HEK293T (cell line): ENCODE results near the gene KRTCAP2.

Experiments
- CTCF ChIA-PET: fragments of 350-600 bp; formaldehyde crosslinking; extraction: SDS; loops from one replicate; lab custom pipeline; 2021; ENCODE audit warnings: antibody characterized with exemption, inconsistent platforms; lab: Yijun Ruan, JAX
- POLR2A ChIA-PET: fragments of 350-600 bp; formaldehyde crosslinking; extraction: SDS; loops from one replicate; lab custom pipeline; 2020; ENCODE audit warnings: antibody characterized with exemption, inconsistent platforms; lab: Yijun Ruan, JAX
- DNase-seq: peaks from one replicate; pipeline ENCODE4 v3.0.0; 2012; ENCODE audit warnings: mixed read lengths; ENCODE audit errors: extremely low spot score
- ARNT ChIP-seq: fragments of 450-650 bp; IDR thresholded peaks from 2 replicates; pipeline ENCODE4 v1.6.1; 2017; ENCODE audit warnings: mild to moderate bottlenecking
- BHLHE40 ChIP-seq: fragments of 450-650 bp; IDR thresholded peaks from 2 replicates; pipeline ENCODE4 v1.6.1; 2016; ENCODE audit warnings: mild to moderate bottlenecking, moderate library complexity, borderline replicate concordance
- CTBP1 ChIP-seq: fragments of 450-650 bp; IDR thresholded peaks from 2 replicates; pipeline ENCODE4 v1.6.1; 2016; ENCODE audit warnings: borderline replicate concordance
- ELF4 ChIP-seq: fragments of 450-650 bp; IDR thresholded peaks from 2 replicates; pipeline ENCODE4 v1.6.1; 2017; ENCODE audit warnings: antibody characterized with exemption
- FOXA1 ChIP-seq: fragments of 450-650 bp; IDR thresholded peaks from 2 replicates; pipeline ENCODE4 v1.6.1; 2016; ENCODE audit warnings: mild to moderate bottlenecking
- FOXK2 ChIP-seq: fragments of 450-650 bp; IDR thresholded peaks from 2 replicates; pipeline ENCODE4 v1.6.1; 2016; ENCODE audit warnings: mild to moderate bottlenecking
- FOXM1 ChIP-seq: fragments of 450-650 bp; IDR thresholded peaks from 2 replicates; pipeline ENCODE4 v1.6.1; 2017; ENCODE audit warnings: mild to moderate bottlenecking, borderline replicate concordance
- HDGF ChIP-seq: fragments of 450-650 bp; IDR thresholded peaks from 2 replicates; pipeline ENCODE4 v1.6.1; 2017; ENCODE audit warnings: antibody characterized with exemption, borderline replicate concordance
- L3MBTL2 ChIP-seq: fragments of 450-650 bp; conservative IDR thresholded peaks from 2 replicates; pipeline ENCODE4 v1.6.1; 2016; ENCODE audit warnings: mild to moderate bottlenecking
- LEF1 ChIP-seq: fragments of 450-650 bp; IDR thresholded peaks from 2 replicates; pipeline ENCODE4 v1.6.1; 2017; ENCODE audit warnings: mild to moderate bottlenecking, borderline replicate concordance
- NFRKB ChIP-seq: fragments of 450-650 bp; IDR thresholded peaks from 2 replicates; pipeline ENCODE4 v1.6.1; 2016; ENCODE audit warnings: mild to moderate bottlenecking, moderate library complexity
- PKNOX1 ChIP-seq: fragments of 450-650 bp; IDR thresholded peaks from 2 replicates; pipeline ENCODE4 v1.6.1; 2016
- SP1 ChIP-seq: fragments of 450-650 bp; IDR thresholded peaks from 2 replicates; pipeline ENCODE4 v1.6.1; 2017
- SUZ12 ChIP-seq: fragments of 450-650 bp; IDR thresholded peaks from 2 replicates; pipeline ENCODE4 v1.6.1; 2016; ENCODE audit warnings: mild to moderate bottlenecking
- TARDBP ChIP-seq: fragments of 450-650 bp; IDR thresholded peaks from 2 replicates; pipeline ENCODE4 v1.6.1; 2016
- ZNF384 ChIP-seq: fragments of 450-650 bp; IDR thresholded peaks from 2 replicates; pipeline ENCODE4 v1.6.1; 2016

Gene KRTCAP2

GRCh38 chr1:155205969-155206593 lies 33.0 kb upstream of the KRTCAP2 start:
- TF ChIP-seq HDGF (no peak), PKNOX1 (no peak), TARDBP (no peak), SP1 (no peak), FOXA1 (no peak), CTBP1 (no peak), FOXM1 (no peak), ARNT (no peak), FOXK2 (no peak), LEF1 (no peak), NFRKB (no peak), BHLHE40 (no peak), ZNF384 (no peak), SUZ12 (no peak), ELF4 (no peak), L3MBTL2 (no peak)
- ChIA-PET CTCF (no interaction called here), POLR2A (interaction anchor here (0.7 to 3.7 kb wide), 2 partner anchors 21 kb away, joined by 3 to 37 read pairs; no protein-coding TSS in a partner anchor)
- no peak for DNase-seq

GRCh38 chr1:155205035-155205434 lies 31.9 kb upstream of the KRTCAP2 start:
- DNase-seq: no peak
- CTCF ChIA-PET: no interaction called here
- POLR2A ChIA-PET: interaction anchor here (1.7 to 4.2 kb wide), 2 partner anchors 9 to 32 kb away, joined by 4 to 13 read pairs; partner anchors contain the start of gene KRTCAP2
- TF ChIP-seq FOXA1 (no peak), ARNT (no peak), ELF4 (no peak), SP1 (no peak), BHLHE40 (no peak), ZNF384 (no peak), L3MBTL2 (no peak), NFRKB (no peak), TARDBP (no peak), FOXK2 (no peak)

GRCh38 chr1:155202731-155203515 lies 29.8 kb upstream of the KRTCAP2 start:
- no peak for TF ChIP-seq TARDBP
- no peak for TF ChIP-seq CTBP1
- no peak for TF ChIP-seq NFRKB
- no peak for TF ChIP-seq ARNT
- no peak for TF ChIP-seq HDGF
- TF ChIP-seq PKNOX1: no peak
- TF ChIP-seq ELF4: no peak
- no peak for TF ChIP-seq FOXA1
- no peak for TF ChIP-seq FOXK2
- no peak for TF ChIP-seq SP1
- DNase-seq: no peak
- POLR2A ChIA-PET: interaction anchor here (1.2 to 4.2 kb wide), 3 partner anchors 9 to 30 kb away, joined by 3 to 13 read pairs (median 6); partner anchors contain the start of gene KRTCAP2
- CTCF ChIA-PET: interaction anchor here (1.0 to 2.6 kb wide), 2 partner anchors 9 to 35 kb away, joined by 3 to 7 read pairs; no protein-coding TSS in a partner anchor

- no peak for TF ChIP-seq FOXA1
- no peak for DNase-seq
- ChIA-PET POLR2A (interaction anchor here (1.3 to 4.2 kb wide), 3 partner anchors 8 to 29 kb away, joined by 3 to 13 read pairs (median 6); partner anchors contain the start of gene KRTCAP2), CTCF (interaction anchor here (1.0 to 2.6 kb wide), 2 partner anchors 8 to 34 kb away, joined by 3 to 7 read pairs; no protein-coding TSS in a partner anchor)
Observed at GRCh38 chr1:155202198-155202597, 29.1 kb upstream of the KRTCAP2 start.

- TF ChIP-seq FOXK2: no peak
- no peak for TF ChIP-seq ZNF384
- TF ChIP-seq FOXA1: no peak
- no peak for TF ChIP-seq NFRKB
- TF ChIP-seq LEF1: no peak
- TF ChIP-seq CTBP1: no peak
- TF ChIP-seq SUZ12: no peak
- TF ChIP-seq L3MBTL2: no peak
- CTCF ChIA-PET: no interaction called here
- DNase-seq: no peak
- POLR2A ChIA-PET: interaction anchor here (1.5 kb wide), 1 partner anchor 24 kb away, joined by 3 read pairs; no protein-coding TSS in a partner anchor
Observed at GRCh38 chr1:155200920-155201319, 27.8 kb upstream of the KRTCAP2 start.

- no peak for DNase-seq
- no peak for TF ChIP-seq HDGF
- no peak for TF ChIP-seq FOXK2
- no peak for TF ChIP-seq LEF1
- TF ChIP-seq SUZ12: no peak
- TF ChIP-seq TARDBP: no peak
- no peak for TF ChIP-seq CTBP1
- no peak for TF ChIP-seq NFRKB
- ChIA-PET CTCF (no interaction called here), POLR2A (no interaction called here)
Observed at GRCh38 chr1:155199792-155200191, 26.7 kb upstream of the KRTCAP2 start.

- no peak for DNase-seq
Observed at GRCh38 chr1:155198547-155198906, 25.4 kb upstream of the KRTCAP2 start.

More at GRCh38 chr1:155198547-155198906, 25.4 kb upstream of the KRTCAP2 start:
- no peak for TF ChIP-seq SP1
- TF ChIP-seq SUZ12: no peak
- no peak for TF ChIP-seq HDGF
- no peak for TF ChIP-seq L3MBTL2
- ChIA-PET POLR2A (no interaction called here), CTCF (interaction anchor here (1.0 kb wide), 1 partner anchor 9 kb away, joined by 3 read pairs; no protein-coding TSS in a partner anchor)
